ENCODE results near the gene UQCRHL.
A peak's percentile ranks its signal among the peaks of the same experiment; 100 is the strongest.
"Not testable (repeated sequence)": the region's sequence is repeated elsewhere in the genome, so short reads cannot be mapped to it uniquely, and the experiment has no call there.

The UQCRHL gene

DNA sequence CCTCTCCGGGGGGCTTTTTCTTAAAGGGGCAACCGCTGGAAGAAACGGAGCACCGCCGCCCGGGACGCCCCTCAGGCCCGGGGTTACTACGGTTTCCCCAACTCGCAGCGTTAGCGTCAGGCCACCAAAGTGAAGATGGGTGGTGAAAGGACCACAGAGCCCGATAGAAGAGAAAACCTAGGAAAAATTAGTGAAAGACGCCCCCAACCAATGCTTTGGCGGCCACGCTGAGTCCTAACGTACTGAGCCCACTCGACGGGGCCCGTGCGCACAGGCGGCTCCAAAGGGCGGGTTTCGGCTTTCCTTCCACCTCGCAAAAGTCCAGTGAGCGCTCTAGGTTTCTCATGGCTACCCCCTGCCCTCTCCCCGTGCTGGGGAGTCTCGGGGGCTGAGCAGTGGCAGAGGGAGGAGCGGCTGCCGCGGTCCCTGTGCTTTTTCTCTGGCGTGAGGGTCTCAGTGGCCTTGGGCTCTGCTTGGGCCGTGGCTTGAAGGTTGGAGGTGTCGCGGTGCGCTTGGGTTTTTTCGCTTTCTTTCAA, 27.8 kb upstream of the UQCRHL start:
- no peak for DNase-seq

DNA sequence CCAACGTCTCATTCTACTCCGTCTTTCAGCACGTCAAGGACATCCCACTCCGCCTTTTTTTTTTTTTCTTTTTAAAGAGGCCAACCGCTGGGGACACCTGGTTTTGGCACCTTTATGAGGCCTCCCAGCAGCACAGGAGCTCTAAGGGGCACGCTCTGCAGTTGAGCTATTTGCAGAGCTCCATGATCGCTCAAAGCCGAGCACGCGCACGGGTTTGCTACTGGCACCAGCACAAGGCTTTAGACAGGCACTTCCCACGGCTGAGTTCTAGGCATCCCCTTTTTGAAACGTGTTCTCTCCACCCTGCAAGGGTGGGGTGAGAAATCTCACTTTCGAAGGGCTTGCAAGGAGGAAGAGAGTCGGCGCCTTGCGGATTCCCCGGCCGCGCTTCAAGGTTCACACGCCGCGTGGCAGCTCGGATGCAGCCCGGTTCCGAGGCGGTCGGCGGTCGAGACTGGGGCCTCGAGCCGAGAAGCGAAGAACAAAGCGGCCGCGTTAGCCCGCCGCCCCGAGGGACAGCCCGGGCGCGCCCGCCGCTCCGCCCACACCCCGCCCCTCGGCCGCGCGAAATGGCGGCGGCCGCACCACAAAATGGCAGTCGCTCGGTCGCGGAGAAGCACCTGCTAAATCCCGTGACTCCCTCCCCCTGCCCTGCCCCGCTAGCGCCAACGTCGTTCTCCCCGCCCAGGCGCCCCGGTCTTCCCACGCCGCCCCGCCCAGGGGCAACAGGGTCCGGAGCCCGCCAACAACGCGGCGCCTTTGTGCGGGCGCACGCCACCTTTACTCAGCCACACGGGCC, 27.2 kb upstream of the UQCRHL start:
- peak; percentile 89 for DNase-seq

DNA sequence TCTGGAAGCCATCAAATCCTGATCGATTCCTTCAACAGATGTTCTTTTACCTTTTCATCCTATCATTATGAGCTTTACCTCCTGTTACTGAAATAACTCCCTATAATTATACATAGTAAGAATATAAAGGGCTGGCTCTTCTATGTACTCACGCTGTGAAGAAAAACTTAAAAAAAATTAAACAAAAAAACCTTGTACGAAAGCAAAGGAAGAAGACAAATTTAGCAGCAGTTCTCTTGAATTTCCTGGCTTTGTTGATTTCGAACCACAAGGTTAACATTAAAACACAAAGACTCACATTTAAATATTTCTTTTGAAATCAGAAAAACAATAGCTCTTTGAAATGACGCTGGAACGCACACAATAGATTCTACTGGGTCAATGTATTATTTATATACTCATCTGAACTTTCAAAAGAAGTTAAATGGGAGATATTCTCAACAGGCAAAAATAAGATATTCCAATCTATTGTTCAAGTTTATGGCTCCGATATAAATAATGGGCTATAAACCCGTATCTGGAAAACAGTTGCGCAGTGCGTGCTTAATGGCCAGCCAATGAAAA, 26.5 kb upstream of the UQCRHL start:
- DNase-seq = no peak

DNA sequence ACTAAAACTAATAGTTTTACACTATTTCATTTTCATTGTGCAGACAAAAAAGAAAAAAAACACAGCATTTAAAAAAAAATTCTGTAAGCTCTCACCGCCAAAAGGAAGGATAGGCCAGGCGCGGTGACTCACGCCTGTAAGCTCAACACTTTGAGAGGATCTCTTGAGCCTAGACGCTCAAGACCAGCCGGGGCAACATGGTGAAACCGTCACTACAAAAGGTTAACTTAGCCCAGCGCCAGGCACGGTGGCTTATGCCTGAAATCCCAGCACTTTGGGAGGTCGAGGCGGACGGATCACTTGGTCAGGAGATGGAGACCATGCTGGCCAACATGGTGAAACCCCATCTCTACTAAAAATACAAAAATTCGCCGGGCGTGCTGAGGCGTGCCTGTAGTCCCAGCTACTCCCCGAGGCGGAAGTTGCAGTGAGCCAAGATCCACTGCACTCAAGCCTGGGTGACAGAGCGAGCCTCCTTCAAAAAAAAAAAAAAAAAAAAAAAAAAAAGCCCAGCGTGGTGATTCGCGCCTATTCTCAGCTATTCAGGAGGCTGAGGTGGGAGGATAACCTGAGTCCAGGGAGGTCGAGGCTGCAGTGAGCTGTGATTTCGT, 25.7 kb upstream of the UQCRHL start:
- peak; percentile 18 for DNase-seq

DNA sequence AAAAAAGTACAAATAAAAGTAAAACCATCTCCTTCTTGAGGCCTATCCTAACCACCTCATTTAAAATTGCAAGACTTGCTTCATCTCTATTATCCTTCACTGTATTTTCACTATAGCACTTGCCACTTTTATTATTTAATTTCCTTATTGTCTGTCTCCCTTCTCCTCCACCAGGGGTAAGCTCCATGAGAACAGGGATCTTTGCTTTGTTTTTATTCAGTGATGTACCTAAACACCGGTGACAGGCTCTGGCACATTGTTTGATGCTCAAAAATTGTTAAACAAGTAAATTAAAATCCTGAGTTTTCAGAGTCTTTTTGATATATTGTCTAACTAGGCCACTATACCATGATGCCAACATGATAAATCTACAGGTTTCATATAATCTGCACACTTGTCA, 22.8 kb upstream of the UQCRHL start:
- no peak for DNase-seq

DNA sequence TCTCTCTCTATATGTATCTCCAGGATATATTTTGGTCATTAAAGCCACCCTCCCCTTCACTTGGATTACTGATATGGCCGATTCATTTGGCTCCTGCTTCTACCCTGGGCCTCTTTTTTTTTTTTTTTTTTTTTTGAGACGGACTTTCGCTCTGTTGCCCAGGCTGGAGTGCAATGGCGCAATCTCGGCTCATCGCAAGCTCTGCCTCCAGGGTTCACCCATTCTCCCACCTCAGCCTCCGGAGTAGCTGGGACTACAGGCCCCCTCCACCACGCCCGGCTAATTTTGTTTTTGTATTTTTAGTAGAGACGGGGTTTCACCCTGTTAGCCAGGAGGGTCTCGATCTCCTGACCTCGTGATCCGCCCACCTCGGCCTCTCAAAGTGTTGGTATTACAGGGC, 21.5 kb upstream of the UQCRHL start:
- DNase-seq = not testable (repeated sequence)

DNA sequence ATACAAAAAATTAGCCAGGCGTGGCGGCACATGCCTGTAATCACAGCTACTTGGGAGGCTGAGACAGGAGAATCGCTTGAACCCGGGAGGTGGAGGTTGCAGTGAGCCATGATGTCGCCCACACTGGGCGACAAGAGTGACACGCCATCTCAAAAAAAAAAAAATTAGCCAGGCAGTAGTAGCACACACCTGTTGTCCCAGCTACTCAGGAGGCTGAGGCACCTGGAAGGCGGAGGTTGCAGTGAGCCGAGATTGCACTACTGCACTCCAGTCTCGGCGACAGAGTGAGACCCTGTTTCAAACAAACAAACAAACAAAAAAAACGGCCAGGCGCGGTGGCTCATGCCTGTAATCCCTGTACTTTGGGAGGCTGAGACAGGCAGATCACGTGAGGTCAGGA, 20.1 kb upstream of the UQCRHL start:
- not testable (repeated sequence) for DNase-seq

DNA sequence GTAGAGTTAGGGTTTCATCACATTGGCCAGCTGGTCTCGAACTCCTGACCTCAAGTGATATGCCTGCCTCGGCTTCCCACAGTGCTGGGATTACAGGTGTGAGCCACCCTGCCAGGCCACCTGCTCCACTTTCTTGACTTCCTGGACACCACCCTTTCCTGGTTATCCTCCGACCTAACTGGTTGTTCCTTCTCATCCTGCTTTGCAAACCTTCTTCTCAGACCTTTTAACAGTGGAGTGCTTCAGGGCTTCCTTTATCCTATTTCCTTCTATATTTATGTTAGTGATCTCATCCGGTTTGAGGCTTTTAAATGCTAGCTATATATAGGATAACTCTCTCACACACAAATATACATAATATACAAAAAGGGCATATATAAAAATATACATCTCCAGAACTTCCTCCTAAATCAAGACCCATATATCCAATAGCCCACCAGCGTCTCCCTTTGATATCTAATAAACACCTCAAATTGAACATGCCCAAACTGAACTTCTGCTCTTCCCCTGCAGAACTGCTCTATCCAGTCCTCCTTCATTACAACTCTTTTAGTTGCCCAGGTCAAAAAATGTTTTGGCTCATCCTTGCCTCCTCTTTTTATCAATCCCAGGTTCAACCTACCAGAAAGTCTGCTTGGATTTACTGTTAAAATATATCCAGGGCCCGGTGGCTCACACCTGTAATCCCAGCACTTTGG, 19.5 kb upstream of the UQCRHL start:
- no peak for DNase-seq

DNA sequence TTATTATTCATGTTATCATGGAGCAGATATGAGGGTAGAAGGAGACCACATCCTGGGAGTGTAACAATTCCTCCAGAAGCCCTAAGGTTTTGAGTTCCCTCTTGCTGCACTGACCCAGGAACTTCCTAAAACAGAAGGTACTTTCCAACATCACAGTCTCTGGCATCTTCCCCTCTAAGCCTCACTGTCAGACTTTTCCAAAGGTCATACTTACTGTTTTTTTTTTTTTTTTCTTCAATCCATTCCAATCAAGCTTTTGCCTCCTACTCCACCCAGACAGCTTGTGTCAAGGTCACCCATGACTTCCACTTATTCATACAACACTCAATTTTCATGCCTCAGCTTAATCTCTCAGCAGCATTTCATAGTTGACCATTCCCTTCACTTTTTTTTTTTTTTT, 18.4 kb upstream of the UQCRHL start:
- no peak for DNase-seq

DNA sequence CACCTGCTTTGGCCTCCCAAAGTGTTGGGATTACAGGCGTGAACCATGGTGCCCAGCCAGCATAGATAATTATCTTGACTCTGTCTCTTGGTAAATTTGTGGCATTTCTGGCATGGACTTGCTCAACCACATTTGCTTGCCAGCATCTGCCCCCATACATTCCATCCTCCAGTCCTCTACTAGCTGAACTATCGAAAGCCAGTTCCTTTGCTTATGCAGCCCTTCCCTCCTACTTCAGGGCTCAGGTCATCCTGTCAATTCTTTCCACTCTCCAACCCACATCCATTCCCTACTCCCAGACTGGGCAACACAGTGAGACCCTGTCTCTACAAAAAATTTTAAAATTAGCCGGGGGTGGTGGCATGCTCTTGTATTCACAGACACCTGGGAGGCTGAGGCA, 13.0 kb upstream of the UQCRHL start:
- no peak for DNase-seq

DNA sequence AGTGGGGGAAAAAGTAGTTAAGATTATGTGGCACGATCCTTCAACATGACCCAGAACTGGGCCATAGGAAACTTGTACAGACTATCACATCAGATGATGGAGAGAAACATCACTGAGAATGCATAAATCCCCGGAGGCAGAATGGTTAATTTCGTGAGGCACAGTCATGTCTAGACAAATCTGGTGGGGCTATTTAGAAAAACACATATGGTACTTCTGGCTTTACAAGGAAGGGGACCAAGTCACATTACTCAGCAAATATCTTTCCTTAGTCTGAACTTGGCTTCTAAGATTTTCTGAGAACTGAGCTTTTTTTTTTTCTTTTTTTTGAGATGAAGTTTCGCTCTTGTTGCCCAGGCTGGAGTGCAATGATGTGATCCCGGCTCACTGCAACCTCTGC, 9.2 kb upstream of the UQCRHL start:
- DNase-seq = no peak

DNA sequence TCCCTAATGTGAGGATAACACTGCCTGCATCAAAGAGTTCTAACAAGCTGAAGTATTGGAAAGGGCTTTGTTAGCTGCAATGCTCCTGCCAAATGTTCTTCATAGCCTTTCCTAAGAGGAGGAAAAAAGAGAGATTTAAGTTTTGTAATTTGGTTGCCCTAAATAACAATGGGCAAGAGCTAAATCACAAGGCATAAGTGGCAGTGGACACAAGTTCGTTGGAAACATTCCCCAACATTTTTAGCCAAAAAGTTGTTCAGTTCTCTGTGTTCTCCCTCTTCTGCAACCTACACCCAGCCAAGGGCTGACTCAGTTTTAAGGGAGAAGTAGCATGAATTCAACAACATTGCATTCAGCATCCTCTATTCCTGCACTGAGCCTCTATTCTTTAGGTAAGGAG, 2.6 kb upstream of the UQCRHL start:
- DNase-seq = peak; percentile 63

DNA sequence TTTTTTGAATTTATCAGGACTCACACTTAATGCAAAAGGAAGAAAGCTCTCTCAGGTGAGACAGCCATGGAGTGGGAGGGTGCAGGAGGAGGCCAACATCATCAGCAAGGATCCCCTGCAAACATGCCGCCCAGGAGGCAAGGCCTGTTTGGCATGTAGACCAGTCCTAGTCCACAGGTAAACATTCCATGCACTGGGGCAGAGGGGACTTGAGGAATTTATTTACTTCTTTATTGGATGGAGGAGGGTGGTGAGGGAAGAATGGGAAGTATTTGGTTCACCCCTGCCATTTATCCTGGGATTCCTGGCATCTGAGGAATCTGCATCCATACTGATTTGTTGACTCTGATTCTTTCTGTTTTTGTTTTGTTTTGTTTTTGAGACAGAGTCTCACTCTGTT, 1.5 kb upstream of the UQCRHL start:
- no peak for DNase-seq

DNA sequence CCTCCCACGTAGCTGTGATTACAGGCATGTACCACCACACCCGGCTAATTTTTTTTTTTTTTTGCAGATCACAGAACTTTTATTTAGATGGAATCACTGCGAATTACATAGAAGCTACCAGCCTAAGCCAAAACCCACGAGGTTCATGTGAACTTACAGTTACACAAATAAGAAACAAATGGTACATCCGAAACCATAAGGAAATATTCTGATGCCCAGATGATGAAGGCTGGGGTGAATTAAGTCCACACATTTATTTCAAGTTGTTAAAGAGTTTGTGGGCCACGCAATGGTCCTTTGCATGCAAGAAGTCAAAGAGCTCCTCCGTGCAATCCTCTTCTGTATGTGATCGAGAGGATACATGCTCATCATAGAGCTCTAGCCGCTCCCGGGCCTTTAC, 328 bp downstream of the UQCRHL start:
- DNase-seq = no peak

DNA sequence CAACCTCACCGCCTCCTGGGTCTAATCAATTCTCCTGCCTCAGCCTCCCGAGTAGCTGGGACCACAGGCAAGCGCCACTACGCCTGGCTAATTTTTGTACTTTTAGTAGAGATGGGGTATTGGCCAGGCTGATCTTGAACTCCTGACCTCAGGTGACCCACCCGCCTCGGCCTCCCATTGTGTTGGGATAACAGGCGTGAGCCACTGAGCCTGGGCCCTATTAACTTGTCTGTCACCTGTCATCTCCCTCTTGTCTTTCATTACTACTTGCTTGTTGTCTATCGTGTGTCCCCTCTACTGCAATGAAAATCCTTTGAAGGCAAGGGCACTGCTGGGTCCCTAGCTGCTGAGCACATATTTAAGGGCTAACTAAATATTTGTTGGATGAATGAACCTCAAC, 3.4 kb downstream of the UQCRHL start:
- no peak for DNase-seq

DNA sequence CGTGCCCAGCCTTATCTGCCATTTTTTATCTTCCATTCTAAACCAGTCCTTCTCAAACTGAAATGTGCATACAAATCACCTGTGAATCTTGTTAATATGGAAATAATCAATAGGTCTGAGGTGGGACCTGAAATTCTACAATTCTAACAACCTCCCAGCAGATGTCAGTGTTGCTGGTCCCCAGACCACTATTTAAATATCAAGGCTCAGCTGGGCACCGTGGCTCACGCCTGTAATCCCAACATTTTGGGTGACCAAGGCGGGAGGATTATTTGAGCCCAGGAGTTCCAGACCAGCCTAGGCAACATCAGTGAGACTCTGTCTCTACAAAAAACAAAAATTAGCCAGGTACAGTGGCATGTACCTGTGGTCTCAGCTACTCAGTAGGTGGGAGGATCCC, 4.1 kb downstream of the UQCRHL start:
- no peak for DNase-seq

DNA sequence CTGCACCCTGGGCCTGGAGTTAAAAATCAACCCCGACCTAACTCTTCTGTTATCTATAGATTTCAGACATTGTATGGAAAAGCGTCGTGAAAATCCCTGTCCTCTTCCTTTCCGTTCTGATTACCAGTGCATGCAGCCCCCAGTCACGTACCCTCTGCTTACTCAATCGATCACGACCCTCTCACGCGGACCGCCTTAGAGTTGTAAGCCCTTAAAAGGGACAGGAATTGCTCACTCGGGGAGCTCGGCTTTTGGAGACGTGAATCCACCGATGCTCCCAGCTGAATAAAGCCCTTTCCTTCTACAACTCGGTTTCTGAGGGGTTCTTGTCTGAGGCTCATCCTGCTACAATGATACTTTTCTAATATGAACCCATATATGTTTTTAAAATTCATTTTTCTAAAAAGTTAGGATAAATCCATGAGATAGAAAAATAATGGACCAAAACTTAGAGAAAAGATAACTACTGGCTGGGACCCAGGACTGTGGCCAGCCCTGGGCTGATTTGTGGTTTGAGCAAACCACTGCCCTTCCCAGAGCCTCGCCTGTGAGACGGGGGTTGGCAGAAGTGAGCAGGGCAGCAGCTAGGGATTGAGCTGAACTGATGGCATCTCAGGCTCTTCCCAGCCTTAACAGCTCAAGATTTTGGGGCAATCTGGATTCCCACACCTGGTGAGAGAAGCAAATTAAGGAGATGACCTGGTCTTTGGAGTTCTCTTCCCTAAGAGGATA, 5.0 kb downstream of the UQCRHL start:
- DNase-seq = no peak

DNA sequence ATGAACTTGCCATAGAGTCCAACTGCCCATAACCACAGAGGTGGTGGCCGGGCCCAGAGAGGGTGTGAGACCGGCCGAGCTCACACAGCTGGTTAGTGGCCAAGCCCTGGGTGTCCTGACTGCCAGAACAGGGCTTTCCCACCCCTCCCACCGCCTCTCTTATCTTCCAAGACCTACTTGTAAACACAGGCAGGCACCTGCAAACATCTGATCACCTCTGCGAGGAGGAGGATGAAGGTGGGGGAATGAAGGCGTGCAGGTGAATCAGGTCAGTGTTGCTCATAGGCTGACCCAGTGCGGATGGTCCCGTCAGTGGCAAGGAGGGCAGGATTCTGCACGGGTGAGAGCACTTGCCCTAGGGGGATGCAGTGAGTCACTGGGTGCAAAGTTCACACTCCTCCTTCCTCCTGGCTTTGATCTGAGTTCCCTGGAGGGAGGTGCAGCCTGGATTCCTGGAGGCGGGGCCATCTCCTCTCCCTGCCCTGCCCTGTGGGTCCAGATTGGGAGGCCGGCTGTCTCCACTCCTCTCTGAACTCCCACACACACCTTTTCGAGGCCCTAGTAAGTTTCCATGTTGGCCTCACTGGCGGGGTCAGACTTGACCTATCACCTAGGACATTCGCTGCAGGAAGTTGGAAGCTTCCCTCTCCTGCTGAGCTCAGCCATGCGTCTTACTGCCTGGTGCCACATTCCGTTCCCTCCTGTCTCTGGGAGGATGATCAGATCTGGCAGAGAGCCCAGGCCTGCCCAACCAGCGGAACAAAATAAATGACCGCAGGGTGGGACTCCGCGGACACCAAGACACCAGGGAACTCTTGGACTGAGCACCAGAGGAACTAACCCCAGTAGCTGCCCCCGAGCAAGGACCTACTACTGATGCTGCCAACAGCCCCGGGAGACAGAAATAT, 7.3 kb downstream of the UQCRHL start:
- no peak for DNase-seq

DNA sequence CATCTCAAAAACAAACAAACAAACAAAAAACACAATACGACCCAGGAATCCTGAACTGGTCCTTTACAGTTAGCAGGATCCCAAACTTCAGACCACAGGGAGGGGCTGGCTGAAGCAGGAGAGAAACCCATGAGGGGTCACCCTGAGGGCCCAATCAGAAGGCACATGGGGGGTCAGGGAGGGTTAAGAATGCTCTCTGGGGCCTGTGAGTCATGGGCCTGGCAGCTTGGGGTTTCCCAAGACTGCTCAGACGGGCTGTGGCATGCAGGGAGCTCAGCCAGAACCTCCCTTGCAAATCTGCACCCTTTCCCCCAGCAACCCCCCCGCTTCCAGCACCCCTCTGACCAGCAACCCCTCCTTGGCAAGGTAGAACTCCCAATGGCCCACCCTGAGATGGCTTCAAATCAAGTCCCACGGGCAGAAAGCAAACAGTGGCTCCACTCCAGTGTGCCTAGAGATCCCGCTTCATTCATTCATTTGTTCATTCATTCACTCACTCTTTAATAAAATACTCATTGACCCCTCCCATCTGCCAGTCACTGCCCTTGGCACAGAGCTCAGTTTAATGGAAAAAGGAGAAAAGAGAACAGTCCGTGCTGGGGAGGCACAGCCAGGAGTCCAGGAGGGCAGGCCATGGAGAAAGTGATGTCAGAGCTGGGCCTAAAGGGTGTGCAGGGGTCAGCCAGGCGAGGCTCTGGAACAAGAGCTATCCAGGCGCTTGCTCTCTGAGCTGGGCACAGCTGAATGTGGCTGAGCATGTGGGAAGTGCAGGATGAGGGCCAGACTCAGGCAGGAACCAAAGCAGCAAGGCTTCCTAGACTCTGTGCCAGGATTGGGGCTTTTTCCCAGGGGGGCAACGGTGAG, 8.2 kb downstream of the UQCRHL start:
- DNase-seq = peak; percentile 28

DNA sequence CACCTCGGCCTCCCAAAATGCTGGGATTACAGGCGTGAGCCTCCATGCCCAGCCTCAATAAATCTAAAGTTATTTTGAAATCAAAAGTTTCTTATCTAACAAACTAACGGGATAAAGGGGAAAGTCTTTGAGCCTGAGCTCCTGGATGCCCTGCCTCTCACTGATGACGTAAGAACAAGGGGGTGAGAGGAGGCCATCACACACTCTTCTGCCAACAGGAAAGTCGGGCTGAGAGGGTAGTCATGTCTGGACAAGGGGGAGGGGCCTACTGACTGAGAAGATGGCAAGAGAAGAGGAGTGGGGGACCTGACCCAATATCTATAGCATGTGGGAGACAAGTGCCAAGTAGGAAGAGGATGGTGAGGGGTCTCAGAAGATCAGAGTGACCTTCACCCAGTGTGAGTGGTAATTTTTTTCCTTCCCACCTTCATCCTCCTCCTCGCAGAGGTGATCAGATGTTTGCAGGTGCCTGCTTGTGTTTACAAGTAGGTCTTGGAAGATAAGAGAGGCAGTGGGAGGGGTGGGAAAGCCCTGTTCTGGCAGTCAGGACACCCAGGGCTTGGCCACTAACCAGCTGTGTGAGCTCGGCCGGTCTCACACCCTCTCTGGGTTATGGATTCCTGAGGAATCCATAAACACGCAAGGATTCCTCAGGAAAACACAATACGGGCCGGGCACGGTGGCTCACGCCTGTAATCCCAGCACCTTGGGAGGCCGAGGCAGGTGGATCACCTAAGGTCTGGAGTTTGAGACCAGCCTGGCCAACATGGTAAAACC, 9.6 kb downstream of the UQCRHL start:
- no peak for DNase-seq

Measured in midbrain (tissue), 1 donor.